ENCODE data around the gene CRISP2.

The CRISP2 gene

GRCh38 chr6:49653942-49654341, 59.4 kb downstream of the CRISP2 start:
- no peak for DNase-seq

GRCh38 chr6:49653438-49653837, 59.9 kb downstream of the CRISP2 start:
- no peak for DNase-seq

DNA sequence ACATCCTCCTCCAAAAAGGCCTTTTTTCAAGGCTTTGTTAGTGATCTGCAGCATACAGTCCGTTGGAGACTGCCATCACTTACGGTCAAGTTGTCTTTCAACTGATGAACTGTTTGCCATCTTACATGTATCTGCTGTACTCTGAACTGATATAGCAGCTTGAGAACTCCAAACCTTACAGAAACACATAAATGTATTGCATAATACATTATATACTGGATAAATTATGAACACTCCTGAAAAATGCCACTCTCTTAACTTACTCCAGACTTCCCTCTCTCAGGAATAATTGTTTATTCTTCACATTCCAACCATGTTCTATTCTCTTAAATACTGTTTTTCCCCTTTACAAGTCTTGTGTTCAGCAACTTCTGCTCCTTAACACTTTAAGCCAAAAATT, 62.1 kb downstream of the CRISP2 start:
- DNase-seq = no peak

DNA sequence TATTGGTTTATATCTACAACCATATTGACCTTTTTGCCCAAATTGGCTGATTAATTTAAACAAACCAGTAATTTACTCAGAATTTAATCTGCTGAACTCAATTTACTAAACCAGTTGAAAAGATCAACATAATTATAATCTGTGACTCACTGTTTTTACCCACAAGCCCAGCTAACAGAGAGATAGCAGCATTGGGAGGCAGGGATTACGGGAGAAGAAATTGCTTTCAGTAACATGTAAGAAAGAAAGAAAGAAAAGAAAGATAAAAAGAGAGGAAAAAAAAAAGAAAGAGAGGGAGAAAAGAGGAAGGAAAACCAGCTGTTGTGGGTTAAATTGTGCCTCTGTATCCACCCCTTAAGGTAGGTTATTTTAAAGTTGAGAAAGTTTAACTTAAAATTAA, 63.4 kb downstream of the CRISP2 start:
- DNase-seq = no peak

- DNase-seq = no peak
Observed at GRCh38 chr6:49648036-49648435, 65.3 kb downstream of the CRISP2 start.

- no peak for DNase-seq
Observed at GRCh38 chr6:49647476-49647875, 65.9 kb downstream of the CRISP2 start.

DNA sequence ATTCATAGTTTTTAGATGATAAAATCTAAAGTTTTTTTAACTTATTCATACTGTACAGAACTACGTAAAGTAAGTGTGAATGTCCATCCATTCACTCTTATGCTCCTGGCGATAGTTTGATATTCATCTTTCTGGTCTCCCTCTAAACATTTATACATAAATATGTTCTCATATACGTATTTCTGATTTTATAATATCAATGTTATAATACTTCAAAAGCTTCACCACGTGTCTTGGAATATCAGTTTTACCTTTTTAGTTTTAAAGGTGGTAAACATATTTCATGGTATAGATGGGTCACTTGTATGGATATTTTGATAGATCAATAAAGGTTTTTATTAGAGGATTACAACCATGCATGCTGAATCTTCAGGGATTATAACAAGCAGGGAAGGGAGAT, 66.4 kb downstream of the CRISP2 start:
- DNase-seq = no peak

DNA sequence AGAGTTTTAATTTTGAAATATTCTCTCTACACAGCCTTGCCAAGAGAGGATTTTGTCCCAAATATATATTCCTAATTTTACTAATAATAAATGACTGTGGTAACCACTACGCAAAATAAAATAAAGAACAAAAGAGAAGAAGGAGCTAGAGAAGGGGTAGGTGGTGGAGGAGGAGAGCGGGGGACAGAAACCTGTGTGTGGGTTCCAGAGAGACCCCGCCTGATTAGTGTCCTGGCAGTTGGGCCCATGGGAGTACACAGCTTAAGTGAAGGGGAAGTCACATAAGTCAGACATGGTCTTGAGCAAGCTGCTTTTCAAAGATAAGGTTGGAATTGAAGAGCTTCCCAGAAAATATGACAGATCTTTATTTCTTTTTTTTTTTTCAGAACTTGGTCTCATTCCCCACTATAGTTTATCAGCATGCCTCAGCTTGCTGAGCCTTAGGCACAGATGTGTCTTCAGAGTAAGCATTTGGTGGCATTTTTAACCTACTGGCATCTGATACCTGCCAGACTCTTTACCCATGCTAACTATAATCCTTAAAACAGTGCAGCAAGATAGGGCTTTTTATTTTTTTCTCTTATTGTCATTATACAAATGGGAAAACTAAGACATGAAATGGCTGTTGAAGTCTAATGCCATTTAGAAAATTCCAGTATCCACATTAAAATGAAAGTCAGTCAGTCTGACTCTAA, 67.1 kb downstream of the CRISP2 start:
- no peak for DNase-seq

DNA sequence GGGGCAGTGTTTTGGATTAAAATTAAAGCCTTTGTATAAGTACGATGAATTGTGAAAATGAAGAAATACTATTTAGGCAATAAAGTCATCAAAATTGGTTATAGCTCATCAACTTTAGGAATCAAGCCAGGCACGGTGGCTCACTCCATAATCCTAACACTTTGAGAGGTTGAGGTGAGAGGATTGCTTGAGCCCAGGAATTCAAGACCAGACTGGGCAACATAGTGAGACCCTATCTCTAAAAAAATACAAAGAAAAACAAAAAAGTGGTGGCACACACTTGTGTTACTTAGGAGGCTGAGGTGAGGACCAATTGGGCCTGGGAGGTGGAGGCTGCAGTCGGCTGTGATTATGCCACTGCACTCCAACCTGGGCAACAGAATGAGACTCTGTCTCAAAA, 68.2 kb downstream of the CRISP2 start:
- DNase-seq = no peak

Data from T-helper 2 cell (primary cell).